Superior temporal gyrus (tissue), 1 donor: ENCODE measurements around the gene ISL2.

ENCODE experiments used
- DNase-seq: peaks from one replicate; pipeline ENCODE4 v3.0.0-alpha.2; 2016; ENCODE audit errors: extremely low spot score

The ISL2 gene

GRCh38 chr15:76341366-76342057 lies 4.9 kb downstream of the ISL2 start:
- DNase-seq: no peak

- DNase-seq: no peak
Observed at GRCh38 chr15:76342058-76342381, 5.4 kb downstream of the ISL2 start.

GRCh38 chr15:76342382-76343201 lies 6.0 kb downstream of the ISL2 start:
- DNase-seq: no peak

GRCh38 chr15:76343313-76343996 lies 6.9 kb downstream of the ISL2 start:
- no peak for DNase-seq

- DNase-seq: no peak
Observed at GRCh38 chr15:76344893-76345582, 8.5 kb downstream of the ISL2 start.

- no peak for DNase-seq
Observed at GRCh38 chr15:76345583-76345879, 9.0 kb downstream of the ISL2 start.

GRCh38 chr15:76345880-76346668 lies 9.5 kb downstream of the ISL2 start:
- no peak for DNase-seq

GRCh38 chr15:76346669-76347481 lies 10.3 kb downstream of the ISL2 start:
- no peak for DNase-seq

- no peak for DNase-seq
Observed at GRCh38 chr15:76347482-76348055, 11.0 kb downstream of the ISL2 start.

- DNase-seq: no peak
Observed at GRCh38 chr15:76349301-76350070, 12.9 kb downstream of the ISL2 start.

GRCh38 chr15:76353023-76353577 lies 16.5 kb downstream of the ISL2 start:
- DNase-seq: no peak

GRCh38 chr15:76353903-76354302 lies 17.3 kb downstream of the ISL2 start:
- no peak for DNase-seq

GRCh38 chr15:76354823-76355440 lies 18.4 kb downstream of the ISL2 start:
- DNase-seq: no peak

- no peak for DNase-seq
Observed at GRCh38 chr15:76358453-76358852, 21.9 kb downstream of the ISL2 start.

GRCh38 chr15:76359152-76359551 lies 22.6 kb downstream of the ISL2 start:
- no peak for DNase-seq

GRCh38 chr15:76360416-76360815 lies 23.8 kb downstream of the ISL2 start:
- DNase-seq: no peak

GRCh38 chr15:76363251-76363650 lies 26.7 kb downstream of the ISL2 start:
- no peak for DNase-seq

- no peak for DNase-seq
Observed at GRCh38 chr15:76366714-76367113, 30.1 kb downstream of the ISL2 start.

GRCh38 chr15:76368122-76368621 lies 31.6 kb downstream of the ISL2 start:
- no peak for DNase-seq
